K562 (cell line): ENCODE measurements around the gene PPIH. TPM values are rescaled to one million over a fixed set of nuclear protein-coding genes. Genes with fewer than 3 reads are reported as not detected.

Source experiments
- CBX5 ChIP-seq: IDR thresholded peaks from 2 replicates; pipeline ENCODE4 v1.6.1; 2014; ENCODE audit warnings: low read depth, borderline replicate concordance
- CHCHD3 ChIP-seq: fragments of 250-450 bp; sonication (Bioruptor Pico); IDR thresholded peaks from 2 replicates; pipeline ENCODE4 v2.1.2; 2022; ENCODE audit warnings: mild to moderate bottlenecking
- FOXK1 ChIP-seq: sonication (generic); formaldehyde crosslinking; IDR thresholded peaks from 2 replicates; pipeline ENCODE4 v1.8.0; 2022; ENCODE audit warnings: missing genetic modification reagents, mild to moderate bottlenecking, borderline replicate concordance
- HNRNPL ChIP-seq: fragments of 200-400 bp; formaldehyde crosslinking; IDR thresholded peaks from 2 replicates; pipeline ENCODE4 v1.6.1; 2017; ENCODE audit warnings: low read depth, mild to moderate bottlenecking, low read length
- KLF10 ChIP-seq: fragments of 250-450 bp; sonication (Bioruptor Pico); IDR thresholded peaks from 2 replicates; pipeline ENCODE4 v1.6.1; 2021; ENCODE audit warnings: matching md5 sums
- RBM25 ChIP-seq: fragments of 200-400 bp; formaldehyde crosslinking; IDR thresholded peaks from 2 replicates; pipeline ENCODE4 v1.6.1; 2018; ENCODE audit warnings: low read length, low read depth, moderate library complexity; ENCODE audit not compliant: severe bottlenecking
- SAFB ChIP-seq: fragments of 200-400 bp; formaldehyde crosslinking; IDR thresholded peaks from 2 replicates; pipeline ENCODE4 v1.6.1; 2017; ENCODE audit warnings: low read depth, low read length, borderline replicate concordance
- SIN3A ChIP-seq, 2 experiments: fragments of 150-350 bp in 1 of 2; IDR thresholded peaks; 2 replicates each; pipeline ENCODE4 v1.6.1; 2011 to 2016; ENCODE audit warnings: borderline replicate concordance in 2 of 2, low read depth in 2 of 2, low read length in 2 of 2, mild to moderate bottlenecking in 2 of 2, moderate library complexity in 2 of 2; ENCODE audit not compliant: control insufficient read depth in 1 of 2
- SMAD1 ChIP-seq: fragments of 150-350 bp; IDR thresholded peaks from 2 replicates; pipeline ENCODE4 v1.6.1; 2014; ENCODE audit warnings: low read length, low read depth; ENCODE audit not compliant: partially characterized antibody
- TAF15 ChIP-seq: fragments of 200-400 bp; formaldehyde crosslinking; IDR thresholded peaks from 2 replicates; pipeline ENCODE4 v1.6.1; 2017; ENCODE audit warnings: mild to moderate bottlenecking, low read depth, low read length, moderate library complexity
- ZNF583 ChIP-seq: fragments of 250-450 bp; sonication (Bioruptor Pico); IDR thresholded peaks from 2 replicates; pipeline ENCODE4 v1.4.0; 2020
- polyA plus RNA-seq, 8 experiments: library from polyadenylated mRNA; depleted of rRNA in 4 of 8; stranded (reverse) in 5 of 8; unstranded in 3 of 8; fragments of >200 nt; fragmentation: Nextera tagmentation in 2 of 8; fragmentation: Illumina TruSeq in 1 of 8; extraction: Ambion mirVana in 2 of 8; extraction: Trizol in 1 of 8; gene quantifications; 2 replicates each; pipeline versions ENCODE4 v1.2.1 to v1.2.3, GENCODE V29; 2011 to 2014; ENCODE audit warnings: inconsistent platforms in 1 of 8, missing spikeins in 1 of 8
- total RNA-seq, 7 experiments: library from RNA; depleted of rRNA in 6 of 7; stranded (reverse); fragments of >200 nt in 6 of 7; fragmentation: Illumina TruSeq in 2 of 7; extraction: Trizol in 2 of 7; gene quantifications; 2 replicates each; pipeline versions ENCODE4 v1.2.1 to v1.2.3, GENCODE V29; 2011 to 2021; ENCODE audit warnings: low replicate concordance in 1 of 7
- TF ChIP-seq, protein P1 (sequence below): fragments of 250-450 bp; sonication (Bioruptor Pico); IDR thresholded peaks from 2 replicates; pipeline ENCODE4 v1.8.0; 2022; ENCODE audit warnings: moderate library complexity, mild to moderate bottlenecking, inconsistent platforms
- TF ChIP-seq, protein P2 (sequence below): fragments of 450-650 bp; formaldehyde crosslinking; IDR thresholded peaks from 2 replicates; pipeline ENCODE4 v1.4.0; 2020; ENCODE audit warnings: mild to moderate bottlenecking, moderate library complexity
- TF ChIP-seq, protein P3 (sequence below): fragments of 200-800 bp; sonication (Bioruptor generic); IDR thresholded peaks from 2 replicates; pipeline ENCODE4 v1.6.1; 2017; ENCODE audit warnings: missing genetic modification characterization, missing compliant biosample characterization
- TF ChIP-seq, protein P4 (sequence below): sonication (generic); formaldehyde crosslinking; IDR thresholded peaks from 2 replicates; pipeline ENCODE4 v1.8.1; 2023; ENCODE audit warnings: missing genetic modification reagents, mild to moderate bottlenecking, borderline replicate concordance

Gene PPIH
- total and polyA plus RNA-seq, 9 of the 15 experiments (the other 6 are each of a cell fraction or from before 2014, with no cell fraction given): 197 to 470 (median 277) TPM

DNA sequence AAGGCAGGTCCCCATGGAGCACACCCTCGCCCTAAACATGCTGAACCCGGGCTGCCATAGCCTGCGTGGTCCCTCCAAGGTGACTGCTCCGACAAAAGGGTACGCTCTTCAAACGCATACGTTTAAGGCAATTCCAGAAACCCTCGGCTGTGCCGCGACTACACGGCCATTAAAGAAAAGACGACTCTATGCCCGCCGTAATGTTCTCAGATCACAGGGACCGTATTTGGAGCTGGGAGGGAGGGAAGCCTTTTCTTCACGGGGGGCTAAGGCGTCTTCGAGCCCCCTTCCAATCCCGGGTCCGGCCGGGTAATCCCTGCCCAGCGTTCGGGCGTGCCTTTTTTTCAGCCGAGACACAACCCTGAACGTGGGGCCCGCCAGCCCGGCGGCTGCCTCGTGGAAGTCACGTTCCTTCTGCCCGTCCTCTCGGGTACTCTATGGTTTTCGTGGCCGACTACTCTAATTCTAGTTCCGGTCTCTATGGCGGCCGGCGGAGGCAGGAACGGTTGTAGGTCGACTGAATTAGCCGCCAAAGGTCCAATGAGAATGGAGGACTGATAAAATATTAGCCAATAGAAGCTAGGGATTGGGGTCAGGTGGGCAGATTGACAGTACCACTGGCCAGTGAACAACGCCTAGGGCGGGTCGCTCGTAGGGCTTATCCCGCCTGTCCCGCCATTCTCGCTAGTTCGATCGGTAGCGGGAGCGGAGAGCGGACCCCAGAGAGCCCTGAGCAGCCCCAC is 23.7 kb downstream of the PPIH start, which contains the start of gene YBX1 (continued):
- TF ChIP-seq FOXK1: no peak; the same call in 1 of the 2 replicates
- TF ChIP-seq SMAD1: no peak
- peak; percentile 91 for TF ChIP-seq RBM25
- TF ChIP-seq, protein P1, sequence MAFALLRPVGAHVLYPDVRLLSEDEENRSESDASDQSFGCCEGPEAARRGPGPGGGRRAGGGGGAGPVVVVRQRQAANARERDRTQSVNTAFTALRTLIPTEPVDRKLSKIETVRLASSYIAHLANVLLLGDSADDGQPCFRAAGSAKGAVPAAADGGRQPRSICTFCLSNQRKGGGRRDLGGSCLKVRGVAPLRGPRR (CRISPR knock-in tag): peak; percentile 65
- TF ChIP-seq, protein P2, sequence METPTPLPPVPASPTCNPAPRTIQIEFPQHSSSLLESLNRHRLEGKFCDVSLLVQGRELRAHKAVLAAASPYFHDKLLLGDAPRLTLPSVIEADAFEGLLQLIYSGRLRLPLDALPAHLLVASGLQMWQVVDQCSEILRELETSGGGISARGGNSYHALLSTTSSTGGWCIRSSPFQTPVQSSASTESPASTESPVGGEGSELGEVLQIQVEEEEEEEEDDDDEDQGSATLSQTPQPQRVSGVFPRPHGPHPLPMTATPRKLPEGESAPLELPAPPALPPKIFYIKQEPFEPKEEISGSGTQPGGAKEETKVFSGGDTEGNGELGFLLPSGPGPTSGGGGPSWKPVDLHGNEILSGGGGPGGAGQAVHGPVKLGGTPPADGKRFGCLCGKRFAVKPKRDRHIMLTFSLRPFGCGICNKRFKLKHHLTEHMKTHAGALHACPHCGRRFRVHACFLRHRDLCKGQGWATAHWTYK (CRISPR knock-in tag): peak; percentile 87; the same call in 1 of the 2 replicates
- peak; percentile 78; the same call in 1 of the 2 replicates for TF ChIP-seq CHCHD3
- TF ChIP-seq, protein P3, sequence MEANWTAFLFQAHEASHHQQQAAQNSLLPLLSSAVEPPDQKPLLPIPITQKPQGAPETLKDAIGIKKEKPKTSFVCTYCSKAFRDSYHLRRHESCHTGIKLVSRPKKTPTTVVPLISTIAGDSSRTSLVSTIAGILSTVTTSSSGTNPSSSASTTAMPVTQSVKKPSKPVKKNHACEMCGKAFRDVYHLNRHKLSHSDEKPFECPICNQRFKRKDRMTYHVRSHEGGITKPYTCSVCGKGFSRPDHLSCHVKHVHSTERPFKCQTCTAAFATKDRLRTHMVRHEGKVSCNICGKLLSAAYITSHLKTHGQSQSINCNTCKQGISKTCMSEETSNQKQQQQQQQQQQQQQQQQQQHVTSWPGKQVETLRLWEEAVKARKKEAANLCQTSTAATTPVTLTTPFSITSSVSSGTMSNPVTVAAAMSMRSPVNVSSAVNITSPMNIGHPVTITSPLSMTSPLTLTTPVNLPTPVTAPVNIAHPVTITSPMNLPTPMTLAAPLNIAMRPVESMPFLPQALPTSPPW (CRISPR knock-in tag): no peak
- peak; percentile 69 to 94 for TF ChIP-seq SIN3A (IDR thresholded peaks at IDR 0.05; ENCODE audit: borderline replicate concordance in 2 of 2, control insufficient read depth in 1 of 2, low read depth in 2 of 2, low read length in 2 of 2)
- TF ChIP-seq ZNF583 (CRISPR knock-in tag): peak; percentile 72
- no peak for TF ChIP-seq HNRNPL
- no peak for TF ChIP-seq SAFB
- TF ChIP-seq CBX5: no peak
- TF ChIP-seq, protein P4, sequence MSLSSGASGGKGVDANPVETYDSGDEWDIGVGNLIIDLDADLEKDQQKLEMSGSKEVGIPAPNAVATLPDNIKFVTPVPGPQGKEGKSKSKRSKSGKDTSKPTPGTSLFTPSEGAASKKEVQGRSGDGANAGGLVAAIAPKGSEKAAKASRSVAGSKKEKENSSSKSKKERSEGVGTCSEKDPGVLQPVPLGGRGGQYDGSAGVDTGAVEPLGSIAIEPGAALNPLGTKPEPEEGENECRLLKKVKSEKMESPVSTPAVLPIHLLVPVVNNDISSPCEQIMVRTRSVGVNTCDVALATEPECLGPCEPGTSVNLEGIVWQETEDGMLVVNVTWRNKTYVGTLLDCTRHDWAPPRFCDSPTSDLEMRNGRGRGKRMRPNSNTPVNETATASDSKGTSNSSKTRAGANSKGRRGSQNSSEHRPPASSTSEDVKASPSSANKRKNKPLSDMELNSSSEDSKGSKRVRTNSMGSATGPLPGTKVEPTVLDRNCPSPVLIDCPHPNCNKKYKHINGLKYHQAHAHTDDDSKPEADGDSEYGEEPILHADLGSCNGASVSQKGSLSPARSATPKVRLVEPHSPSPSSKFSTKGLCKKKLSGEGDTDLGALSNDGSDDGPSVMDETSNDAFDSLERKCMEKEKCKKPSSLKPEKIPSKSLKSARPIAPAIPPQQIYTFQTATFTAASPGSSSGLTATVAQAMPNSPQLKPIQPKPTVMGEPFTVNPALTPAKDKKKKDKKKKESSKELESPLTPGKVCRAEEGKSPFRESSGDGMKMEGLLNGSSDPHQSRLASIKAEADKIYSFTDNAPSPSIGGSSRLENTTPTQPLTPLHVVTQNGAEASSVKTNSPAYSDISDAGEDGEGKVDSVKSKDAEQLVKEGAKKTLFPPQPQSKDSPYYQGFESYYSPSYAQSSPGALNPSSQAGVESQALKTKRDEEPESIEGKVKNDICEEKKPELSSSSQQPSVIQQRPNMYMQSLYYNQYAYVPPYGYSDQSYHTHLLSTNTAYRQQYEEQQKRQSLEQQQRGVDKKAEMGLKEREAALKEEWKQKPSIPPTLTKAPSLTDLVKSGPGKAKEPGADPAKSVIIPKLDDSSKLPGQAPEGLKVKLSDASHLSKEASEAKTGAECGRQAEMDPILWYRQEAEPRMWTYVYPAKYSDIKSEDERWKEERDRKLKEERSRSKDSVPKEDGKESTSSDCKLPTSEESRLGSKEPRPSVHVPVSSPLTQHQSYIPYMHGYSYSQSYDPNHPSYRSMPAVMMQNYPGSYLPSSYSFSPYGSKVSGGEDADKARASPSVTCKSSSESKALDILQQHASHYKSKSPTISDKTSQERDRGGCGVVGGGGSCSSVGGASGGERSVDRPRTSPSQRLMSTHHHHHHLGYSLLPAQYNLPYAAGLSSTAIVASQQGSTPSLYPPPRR: no peak
- TF ChIP-seq TAF15: no peak
- TF ChIP-seq KLF10: no peak
